G401.6 (cell line): ENCODE results near the gene MAP3K9.

ENCODE experiments used
- FAIRE-seq: peaks from 2 replicates; lab custom pipeline; 2012; peaks lifted over from hg19 to GRCh38; lab: Jason Lieb, UNC

Gene MAP3K9

DNA sequence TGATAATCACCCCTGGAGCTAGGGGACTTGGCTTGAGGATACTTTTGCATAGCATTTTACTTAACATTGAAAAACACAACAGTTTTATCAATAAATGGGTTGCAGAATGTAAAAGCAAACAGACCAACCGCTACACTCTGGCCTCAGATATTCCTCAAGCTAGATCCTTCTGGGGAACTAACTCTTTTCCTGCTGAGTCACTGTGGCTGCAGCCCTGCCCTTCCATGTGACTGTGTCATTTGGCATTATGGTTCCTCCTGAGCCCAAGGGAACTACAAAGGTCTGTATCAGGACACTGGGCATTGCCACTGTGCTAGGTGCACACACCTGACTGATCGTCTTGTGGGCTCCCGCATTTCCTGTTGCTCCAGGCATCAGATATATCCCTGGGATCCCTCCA, 111.0 kb downstream of the MAP3K9 start:
- FAIRE-seq: no peak

DNA sequence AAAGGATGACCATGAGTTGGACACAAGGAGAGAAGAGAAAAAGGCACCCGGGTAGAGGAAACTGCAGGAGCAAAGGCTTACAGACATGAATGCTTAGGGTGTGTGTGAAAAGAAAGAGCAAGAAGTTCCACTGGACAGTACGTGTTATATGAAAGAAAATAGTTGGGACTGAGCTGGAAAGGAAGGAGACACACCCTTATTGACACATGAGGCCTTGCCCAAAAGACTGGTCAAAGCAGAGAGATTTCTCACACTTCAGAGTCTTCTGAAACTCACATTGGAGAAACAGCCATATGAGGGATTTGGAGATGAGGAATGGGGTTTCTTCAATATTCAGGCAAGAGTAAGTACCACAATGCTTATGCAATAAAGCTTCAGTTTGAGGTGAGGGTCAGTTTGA, 111.6 kb downstream of the MAP3K9 start:
- FAIRE-seq: no peak

DNA sequence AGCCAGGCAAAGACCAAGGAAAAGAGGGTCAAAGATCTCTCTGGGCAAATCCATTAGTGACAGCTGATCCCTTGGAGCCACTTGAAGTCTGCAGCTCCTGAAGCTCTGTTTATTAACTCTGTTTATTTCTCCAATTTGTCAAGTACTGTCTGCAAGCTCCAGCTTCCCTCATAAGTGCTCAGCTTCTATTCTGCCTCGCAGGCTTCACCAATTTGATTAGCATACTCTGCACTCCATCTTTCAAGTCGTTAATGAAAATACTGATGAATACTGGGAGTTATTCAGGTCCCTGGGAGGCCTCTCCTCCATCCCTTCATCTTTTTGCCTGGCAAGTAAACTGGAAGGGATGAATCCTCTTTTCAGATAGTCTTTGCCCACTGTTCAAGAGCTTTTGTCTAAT, 113.3 kb downstream of the MAP3K9 start:
- no peak for FAIRE-seq

DNA sequence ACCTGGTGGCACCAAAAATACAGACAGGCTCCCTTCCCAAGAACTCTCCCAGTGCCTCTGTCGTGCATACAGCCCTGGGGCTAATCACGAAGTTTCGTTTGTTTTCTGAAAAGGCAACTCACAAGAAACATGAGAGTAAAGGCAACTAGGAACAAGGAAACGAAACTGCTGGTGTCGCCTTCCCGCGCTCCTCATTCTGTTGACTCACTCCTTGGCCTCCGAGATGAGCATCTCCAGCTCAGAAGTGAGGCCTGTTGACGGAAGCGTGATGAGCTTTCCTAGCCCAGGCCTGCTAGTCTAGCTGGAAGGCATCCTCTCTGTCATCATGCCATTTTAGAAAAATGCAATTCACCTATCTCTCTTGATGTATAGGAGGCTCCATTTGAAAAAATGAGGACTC, 117.1 kb downstream of the MAP3K9 start:
- FAIRE-seq: no peak

DNA sequence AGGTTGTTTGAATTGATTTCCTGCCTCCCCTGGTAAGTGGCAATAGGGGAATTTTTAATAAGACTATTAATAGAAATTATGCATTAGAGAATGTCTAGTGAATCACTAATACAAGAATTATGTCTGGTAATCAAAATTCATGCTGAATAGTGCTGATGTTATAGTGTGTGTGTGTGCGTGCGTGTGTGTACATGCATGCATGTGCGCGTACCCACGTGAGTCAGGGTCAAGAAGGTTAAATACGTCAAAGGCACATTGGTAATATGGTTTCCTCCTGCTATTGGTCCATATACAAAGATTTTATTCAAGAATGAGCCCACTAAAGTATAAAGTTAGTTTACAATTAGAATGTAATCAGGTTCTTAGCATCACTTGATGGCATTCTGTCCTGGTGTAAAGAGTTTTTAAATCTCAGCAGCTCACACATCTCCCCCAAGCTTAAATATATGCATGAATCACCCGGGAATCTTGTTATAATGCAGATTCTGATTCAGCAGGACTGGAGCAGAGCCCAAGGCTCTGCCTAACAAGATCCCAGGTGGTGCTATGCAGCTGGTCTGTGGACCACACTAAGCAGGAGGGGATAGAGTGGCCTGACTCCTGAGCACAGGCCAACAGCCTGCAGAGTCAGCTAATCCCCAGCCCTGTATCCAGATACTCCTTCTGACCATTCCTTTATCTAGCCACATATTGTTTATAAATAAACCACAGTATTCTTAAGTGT, 123.7 kb downstream of the MAP3K9 start:
- FAIRE-seq: no peak

DNA sequence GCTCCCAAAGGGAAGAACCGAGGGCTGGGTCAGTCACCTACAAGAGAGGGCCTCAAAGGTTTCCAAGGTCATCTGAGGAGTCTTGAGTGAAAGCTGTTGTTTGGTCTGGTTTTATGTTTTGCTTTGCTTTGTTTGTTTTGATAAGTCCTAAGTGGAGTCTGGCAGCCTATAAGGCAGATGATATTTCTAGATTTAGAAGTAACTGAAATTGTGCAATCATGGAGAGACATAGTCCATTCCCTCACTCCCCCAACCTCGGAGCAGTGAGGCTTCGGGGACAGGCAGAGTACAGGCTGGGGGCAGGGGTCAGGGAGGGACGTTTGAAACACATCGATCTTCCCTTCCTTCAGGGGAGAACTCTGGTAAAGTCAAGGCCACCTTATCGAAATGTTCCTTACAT, 125.3 kb downstream of the MAP3K9 start:
- no peak for FAIRE-seq

DNA sequence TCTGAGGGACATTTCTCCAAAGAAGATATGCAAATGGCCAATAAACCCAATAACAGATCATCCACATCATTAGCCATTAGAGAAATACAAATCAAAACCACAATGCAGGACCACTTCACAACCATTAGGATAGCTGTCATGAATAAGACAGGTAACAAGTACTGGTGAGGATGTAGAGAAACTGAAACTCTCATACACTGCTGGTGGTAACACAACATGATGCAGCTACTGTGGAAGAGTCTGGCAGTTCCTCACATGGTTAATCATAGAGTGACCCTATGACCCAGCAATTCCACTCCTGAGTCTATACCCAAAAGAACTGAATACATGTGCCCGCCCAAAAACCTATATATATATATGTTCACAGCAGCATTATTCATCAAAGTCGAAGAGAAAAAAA, 128.6 kb downstream of the MAP3K9 start:
- no peak for FAIRE-seq

DNA sequence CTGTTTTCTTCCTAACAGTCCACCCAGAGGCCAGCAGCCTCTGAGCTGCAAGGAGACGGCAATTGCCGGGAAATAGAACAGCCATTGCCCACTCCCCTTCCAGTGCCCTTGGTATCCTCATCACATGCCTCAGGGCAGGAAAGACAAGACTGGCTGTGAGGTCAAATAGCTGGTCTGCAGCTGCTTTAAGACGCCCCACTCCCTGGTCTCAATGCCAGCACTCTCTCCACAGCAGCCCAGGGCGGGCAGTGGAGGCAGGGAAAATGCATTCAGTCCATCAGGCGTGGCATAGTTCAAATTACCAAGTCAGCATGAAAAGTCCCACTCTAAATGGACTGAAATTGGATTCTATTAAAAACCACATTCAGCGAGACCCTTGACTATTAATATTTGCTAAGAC, 132.0 kb downstream of the MAP3K9 start:
- FAIRE-seq: no peak
